HG02588 (cell line): Measurements from ENCODE around the gene CIDEC.

Experiments used
- ATAC-seq: cut with Tn5 transposase; IDR thresholded peaks from one replicate; pipeline ENCODE4 v1.9.1; 2021; ENCODE audit warnings: mild to moderate bottlenecking, moderate library complexity; ENCODE audit not compliant: unreplicated experiment

Gene CIDEC, protein sequence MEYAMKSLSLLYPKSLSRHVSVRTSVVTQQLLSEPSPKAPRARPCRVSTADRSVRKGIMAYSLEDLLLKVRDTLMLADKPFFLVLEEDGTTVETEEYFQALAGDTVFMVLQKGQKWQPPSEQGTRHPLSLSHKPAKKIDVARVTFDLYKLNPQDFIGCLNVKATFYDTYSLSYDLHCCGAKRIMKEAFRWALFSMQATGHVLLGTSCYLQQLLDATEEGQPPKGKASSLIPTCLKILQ

DNA sequence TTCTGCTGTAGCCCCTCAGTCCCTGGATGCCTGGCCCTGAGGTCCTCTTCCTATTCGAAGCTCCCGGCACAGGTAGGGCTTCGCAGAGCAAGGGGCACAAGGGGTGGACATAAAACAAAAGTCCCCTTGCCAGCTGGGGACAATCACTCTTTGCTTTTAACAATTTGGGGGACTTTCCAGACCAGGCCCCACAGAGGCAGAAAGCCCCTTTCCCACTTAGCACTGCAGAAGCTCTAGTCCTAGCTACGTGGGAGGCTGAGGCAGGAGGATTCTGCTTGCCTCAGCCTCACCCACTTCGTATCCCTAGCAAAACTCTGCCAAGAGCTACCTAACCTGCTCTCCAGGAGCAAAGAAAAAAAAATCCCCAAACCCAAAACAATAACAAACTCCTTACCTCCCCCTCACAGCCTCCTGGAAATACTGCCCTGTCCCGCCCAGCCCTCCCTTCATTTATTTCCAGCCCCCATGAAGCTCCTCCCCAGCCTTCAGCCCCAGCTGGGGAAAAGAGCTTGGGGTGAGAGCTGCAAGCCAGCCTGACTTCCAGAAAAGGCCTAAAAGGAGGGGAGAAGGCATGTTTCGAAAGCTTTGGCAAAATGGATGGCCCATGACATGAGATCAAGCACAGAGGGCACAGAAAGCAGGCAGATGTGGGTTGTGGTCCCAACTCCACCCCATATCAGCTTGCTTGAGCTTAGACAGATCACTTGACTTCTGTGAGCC is at the start of gene CIDEC:
TSS of gene CIDEC (minus strand) at position 424 of the 720 bp plus-strand sequence. CDS start 1,767 bp downstream, outside the sequence.
- ATAC-seq, result no peak

GRCh38 chr3:9928158-9928557 is 48.1 kb upstream of the CIDEC start:
- no peak for ATAC-seq

DNA sequence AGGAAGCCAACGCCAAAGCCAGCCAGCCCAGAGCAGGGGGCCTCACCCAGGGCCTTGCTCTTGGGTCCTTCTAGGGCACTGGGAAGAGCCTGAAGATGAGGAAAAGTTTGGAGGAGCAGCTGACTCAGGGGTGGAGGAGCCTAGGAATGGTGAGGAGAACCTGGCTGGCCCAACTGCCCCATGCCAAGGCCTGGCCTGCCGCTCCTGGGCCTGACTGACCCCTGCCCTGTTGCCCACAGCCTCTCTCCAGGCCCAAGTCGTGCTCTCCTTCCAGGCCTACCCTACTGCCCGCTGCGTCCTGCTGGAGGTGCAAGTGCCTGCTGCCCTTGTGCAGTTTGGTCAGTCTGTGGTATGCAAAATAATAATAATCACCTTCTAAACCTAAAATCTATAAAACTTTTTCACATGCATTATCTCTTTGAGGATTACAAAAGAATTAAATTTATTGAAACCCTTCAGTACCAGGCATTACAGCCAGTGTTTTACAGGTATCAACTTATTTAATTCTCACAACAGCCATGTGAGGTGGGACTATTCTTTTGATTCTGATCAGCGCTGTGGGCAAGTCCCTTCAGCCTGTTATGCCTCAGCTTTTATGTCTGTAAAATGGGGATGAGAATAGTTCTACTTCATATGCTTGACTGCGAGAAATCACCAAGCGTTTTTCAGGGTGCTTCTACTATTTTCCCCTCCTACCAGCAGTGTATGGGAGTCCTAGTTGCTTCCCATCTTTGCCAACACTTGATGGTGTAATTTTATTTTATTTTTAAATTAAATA is 38.4 kb upstream of the CIDEC start:
- ATAC-seq, result no peak

- no peak for ATAC-seq
Observed at GRCh38 chr3:9917820-9918219, 37.8 kb upstream of the CIDEC start.

DNA sequence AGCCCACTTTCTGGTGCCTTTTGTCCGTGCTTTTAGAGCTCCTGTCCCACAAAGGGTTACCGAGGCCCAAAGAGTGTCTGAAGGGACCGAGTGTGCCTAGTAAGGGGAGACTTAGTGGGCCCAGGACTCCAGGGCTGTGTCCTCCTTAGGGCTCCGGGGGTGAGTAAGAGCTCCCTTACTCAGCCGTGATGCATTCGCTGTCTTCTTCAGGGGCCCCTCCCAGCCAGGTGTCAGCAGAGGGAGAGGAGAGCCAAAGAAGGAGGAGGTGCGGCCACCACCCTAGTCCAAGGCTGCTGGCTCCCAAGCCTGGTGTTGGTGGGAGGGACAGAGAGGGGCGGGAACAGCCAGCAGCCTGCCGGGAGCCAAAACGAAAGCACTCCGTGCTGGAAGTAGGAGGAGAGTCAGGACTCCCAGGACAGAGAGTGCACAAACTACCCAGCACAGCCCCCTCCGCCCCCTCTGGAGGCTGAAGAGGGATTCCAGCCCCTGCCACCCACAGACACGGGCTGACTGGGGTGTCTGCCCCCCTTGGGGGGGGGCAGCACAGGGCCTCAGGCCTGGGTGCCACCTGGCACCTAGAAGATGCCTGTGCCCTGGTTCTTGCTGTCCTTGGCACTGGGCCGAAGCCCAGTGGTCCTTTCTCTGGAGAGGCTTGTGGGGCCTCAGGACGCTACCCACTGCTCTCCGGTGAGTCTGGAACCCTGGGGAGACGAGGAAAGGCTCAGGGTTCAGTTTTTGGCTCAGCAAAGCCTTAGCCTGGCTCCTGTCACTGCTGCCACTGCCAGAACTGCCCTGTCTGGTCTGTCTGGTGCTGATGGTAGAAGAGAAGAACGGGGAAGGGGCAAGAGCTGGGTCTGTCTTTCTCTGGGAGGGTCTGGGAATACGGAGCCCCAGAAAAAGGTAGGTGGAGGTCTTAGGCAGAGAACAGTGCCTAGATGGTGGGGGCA is 37.0 kb upstream of the CIDEC start, which contains the start of gene IL17RC:
TSS of gene IL17RC (plus strand) at position 365 of the 947 bp plus-strand sequence. CDS start at position 583, 218 bp downstream.
- ATAC-seq, result no peak

DNA sequence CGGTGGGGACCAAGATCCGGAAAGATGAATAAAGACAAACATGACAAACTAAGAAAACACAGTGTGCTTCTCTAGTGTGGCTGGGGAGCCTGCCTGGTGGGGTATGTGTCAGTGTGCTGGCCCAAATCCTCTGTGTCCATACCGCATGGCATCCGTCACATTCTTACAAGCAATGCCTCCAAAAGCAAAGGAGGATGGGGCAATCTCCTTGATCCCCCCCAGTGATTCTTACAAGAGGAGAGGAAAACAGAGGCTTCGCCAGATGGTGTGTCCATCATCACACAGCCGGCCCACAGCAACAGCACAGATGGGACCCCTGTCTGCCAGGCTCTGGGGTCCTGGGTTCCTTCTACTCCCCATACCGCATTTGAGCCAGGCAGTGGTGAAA is 36.3 kb upstream of the CIDEC start:
- no peak for ATAC-seq

DNA sequence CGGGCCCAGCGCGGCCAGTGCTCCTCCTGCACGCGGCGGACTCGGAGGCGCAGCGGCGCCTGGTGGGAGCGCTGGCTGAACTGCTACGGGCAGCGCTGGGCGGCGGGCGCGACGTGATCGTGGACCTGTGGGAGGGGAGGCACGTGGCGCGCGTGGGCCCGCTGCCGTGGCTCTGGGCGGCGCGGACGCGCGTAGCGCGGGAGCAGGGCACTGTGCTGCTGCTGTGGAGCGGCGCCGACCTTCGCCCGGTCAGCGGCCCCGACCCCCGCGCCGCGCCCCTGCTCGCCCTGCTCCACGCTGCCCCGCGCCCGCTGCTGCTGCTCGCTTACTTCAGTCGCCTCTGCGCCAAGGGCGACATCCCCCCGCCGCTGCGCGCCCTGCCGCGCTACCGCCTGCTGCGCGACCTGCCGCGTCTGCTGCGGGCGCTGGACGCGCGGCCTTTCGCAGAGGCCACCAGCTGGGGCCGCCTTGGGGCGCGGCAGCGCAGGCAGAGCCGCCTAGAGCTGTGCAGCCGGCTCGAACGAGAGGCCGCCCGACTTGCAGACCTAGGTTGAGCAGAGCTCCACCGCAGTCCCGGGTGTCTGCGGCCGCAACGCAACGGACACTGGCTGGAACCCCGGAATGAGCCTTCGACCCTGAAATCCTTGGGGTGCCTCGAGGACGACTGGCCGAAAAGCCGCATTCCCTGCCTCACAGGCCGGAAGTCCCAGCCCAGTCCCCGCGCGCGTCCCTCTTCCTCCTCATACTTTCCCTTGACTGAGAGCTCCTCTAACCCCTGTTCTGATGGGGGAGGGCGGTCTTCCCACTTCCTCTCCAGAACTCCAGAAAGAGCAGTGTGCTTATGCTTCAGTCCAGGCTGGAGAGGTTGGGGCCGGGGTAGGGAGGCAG is 35.4 kb upstream of the CIDEC start:
- ATAC-seq, result peak; percentile 51

DNA sequence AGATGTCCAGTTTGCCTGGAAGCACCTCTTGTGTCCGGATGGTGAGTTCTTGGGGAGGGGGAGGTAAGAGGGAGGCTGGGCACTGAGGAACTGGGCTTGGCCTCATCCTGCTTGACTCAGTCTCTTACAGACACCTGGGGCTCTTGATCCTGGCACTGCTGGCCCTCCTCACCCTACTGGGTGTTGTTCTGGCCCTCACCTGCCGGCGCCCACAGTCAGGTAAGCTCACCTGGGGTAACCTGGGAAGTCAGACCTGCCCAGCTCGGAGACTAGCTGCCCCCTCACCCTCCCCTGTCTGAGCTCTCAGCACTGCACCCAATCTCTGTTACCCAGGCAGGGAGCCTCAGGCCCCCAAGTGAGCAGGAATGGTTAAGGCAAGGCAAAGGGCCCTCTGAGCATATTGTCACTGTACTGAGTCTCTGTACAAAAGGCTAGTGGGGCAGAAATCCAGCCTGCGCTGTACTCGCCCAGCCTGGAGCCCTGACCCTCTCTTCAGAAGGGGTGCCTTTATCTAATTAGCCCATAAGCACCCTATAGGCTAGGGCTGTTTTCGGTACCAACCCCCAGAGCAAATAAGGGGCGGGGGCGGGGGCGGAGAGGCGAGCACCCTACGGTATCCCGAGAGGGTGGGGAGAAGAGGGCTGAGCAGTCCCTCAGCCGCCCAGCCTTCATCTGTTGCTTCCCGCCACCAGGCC is 34.7 kb upstream of the CIDEC start:
- ATAC-seq, result no peak

GRCh38 chr3:9914011-9914410 is 34.0 kb upstream of the CIDEC start:
- no peak for ATAC-seq

GRCh38 chr3:9913601-9914000 is 33.5 kb upstream of the CIDEC start:
- ATAC-seq, result no peak

- ATAC-seq, result no peak
Observed at GRCh38 chr3:9912294-9912935, 32.4 kb upstream of the CIDEC start.

- no peak for ATAC-seq
Observed at GRCh38 chr3:9911863-9912262, 31.8 kb upstream of the CIDEC start.

DNA sequence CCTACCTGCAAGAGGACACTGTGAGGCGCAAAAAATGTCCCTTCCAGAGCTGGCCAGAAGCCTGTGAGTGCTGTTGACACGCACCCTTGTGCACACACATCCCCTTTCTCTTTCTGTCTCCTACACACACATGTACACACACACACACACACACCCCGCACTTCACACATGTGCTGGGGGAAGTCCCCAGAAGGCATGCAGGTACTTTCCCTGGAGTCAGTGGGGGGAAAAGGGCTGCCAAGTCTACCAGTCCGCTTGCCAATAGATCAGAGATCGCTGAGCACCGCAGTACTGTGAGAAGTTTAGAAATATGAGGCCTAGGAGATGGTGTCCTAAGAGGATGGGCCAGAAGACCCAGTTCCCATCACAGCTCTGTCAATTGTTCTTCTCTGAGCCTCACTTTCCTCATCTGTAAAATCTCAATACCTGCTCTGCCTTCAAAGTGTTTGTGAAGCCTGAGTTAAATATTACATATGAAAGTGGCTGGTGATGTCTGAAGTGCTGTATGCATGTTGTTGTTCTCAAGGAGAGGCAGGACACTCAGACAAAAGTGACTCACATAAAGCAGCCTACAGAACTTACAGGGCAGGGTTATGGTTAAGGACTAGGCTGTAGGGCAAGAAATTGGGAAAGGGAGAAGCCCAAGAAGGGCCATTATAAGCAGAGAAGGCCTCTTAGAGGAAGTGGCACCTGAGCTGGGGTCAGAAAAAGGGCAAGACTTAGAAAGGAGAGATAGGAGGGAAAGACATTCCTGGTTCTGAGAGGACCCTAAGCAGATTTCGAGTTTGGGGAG is 29.4 kb upstream of the CIDEC start:
- no peak for ATAC-seq

DNA sequence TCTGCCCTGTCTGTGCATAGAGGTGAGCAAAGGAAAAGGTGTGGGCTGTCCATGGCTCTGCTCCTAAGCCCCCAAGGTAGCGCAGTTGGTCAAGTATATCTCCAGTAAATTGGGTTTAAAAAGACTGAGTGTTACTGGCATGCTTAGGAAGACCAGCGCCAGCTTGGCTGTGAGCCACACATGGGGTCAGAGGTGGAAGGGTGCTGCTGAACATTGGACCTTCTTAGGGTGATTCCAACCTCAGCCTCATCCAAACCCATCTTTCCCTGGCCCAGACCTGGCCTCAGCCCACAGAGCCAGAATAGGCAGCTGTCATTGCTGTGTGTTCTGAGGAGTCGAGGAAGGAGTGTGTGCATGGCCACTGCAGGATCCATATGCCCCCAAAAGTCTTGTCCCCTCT is 28.2 kb upstream of the CIDEC start:
- ATAC-seq, result no peak

GRCh38 chr3:9906480-9906879 is 26.4 kb upstream of the CIDEC start:
- no peak for ATAC-seq

DNA sequence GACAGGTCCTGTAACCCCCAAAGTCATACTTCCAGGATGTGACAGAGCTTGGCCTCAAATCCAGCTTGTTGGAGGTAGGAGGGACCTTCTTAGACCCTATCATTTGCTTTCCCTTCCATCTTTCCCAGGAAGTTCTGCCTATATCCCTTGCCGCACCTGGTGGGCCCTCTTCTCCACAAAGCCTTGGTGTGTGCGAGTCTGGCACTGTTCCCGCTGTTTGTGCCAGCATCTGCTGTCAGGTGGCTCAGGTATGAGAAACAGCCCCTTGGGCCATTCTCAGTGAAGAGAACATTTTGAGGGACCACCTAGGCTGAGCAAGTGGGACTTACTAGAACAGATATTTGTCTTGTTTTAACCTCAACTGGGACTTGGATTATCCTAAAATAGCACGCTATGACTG is 23.9 kb upstream of the CIDEC start:
- ATAC-seq, result no peak

DNA sequence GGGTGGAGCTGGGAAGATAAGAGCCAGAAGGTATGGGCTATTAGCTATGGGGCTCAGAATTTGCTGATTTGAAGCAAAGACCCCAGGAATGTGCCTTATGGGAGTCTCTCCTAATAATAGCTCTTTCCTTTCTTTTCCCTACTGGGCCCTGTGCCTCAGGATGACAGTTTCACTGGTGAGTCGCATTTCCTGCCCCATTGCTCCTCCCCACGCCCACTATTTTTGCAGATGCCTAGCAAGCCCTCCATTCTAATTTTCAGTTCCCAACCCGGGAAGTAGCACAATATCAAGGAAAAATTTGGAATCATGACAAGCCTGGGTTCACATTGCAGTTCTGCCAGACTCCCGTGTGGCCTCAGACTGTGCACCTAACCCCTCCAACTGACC is 23.2 kb upstream of the CIDEC start:
- no peak for ATAC-seq
